HPDE6-E6E7 (cell line): ENCODE measurements around the gene C19orf33.

Experiments
- DNase-seq: peaks from one replicate; pipeline ENCODE4 v3.0.0; 2011; ENCODE audit warnings: missing footprints; ENCODE audit errors: extremely low spot score

C19orf33 gene

GRCh38 chr19:38280030-38280921 is 23.8 kb upstream of the C19orf33 start:
- DNase-seq: no peak

- no peak for DNase-seq
These were observed 22.1 kb upstream of the C19orf33 start for GRCh38 chr19:38281811-38282566.

DNA sequence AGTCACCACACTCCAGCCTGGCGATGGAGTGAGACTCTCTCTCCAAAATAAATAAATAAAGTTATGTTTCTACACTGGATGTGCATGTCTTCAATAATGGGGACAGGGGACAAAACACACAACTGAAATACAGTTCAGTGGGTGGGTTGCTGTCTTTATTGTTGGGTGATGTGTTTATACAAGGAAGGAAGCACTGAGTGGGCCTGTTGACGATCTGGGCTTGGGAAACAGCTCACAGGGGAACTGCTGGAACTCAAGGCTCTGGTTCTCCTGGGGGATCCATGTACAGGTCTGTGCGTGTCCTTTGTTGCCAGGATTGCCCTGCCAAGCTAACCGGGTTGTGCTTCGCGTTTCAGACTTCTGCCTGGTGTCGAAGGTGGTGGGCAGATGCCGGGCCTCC is 20.8 kb upstream of the C19orf33 start:
- DNase-seq: no peak

- DNase-seq: no peak
These were observed 19.6 kb upstream of the C19orf33 start for GRCh38 chr19:38284422-38284821.

DNA sequence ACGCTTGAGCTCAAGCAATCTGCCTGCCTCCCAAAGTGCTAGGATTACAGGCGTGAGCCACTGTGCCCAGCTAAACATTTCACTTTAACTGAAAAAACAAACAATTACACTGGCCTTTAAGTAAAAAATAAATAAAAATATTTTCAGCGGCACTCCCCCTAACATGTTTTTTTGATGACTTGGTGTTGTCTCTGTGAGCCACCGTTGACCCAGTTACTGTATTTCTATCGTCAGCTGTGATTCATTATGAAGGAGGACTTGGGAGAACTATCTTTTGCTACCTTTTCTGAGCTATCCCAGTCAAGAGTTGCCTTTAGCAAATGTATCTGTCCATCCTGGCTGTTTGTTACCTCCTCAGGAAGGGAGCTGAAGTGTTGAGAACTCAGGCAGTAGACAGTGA is 18.5 kb upstream of the C19orf33 start:
- DNase-seq: no peak

GRCh38 chr19:38287604-38288003 is 16.4 kb upstream of the C19orf33 start:
- no peak for DNase-seq

- no peak for DNase-seq
These were observed 15.8 kb upstream of the C19orf33 start for GRCh38 chr19:38288123-38288855.

GRCh38 chr19:38289955-38290354 is 14.1 kb upstream of the C19orf33 start:
- DNase-seq: no peak

DNA sequence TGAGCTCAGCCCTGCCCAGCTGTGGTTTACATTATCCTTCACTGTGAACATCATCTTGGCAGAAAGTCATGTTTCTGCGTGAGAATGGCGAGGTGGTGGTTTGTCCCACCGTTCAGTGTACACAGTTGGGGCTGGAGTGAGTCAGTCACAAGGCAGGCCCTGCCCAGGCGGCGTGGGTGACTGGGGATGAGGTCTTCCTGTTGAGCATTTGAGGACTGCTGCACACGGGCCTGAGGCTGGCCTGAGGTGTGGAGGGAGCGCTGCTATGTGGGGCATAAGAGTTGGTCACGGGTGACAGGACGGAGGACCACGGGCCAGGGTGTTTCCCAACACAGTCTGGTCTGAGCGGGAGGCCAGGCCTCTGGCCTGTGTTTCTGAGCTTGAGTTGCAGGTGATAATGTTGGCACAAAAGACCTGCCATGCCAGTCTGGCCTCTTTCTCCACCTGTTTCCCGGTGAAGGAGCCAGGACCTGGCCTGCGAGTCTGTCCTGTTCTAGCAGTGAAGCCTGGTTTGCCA is 13.4 kb upstream of the C19orf33 start:
- peak; percentile 77 for DNase-seq

DNA sequence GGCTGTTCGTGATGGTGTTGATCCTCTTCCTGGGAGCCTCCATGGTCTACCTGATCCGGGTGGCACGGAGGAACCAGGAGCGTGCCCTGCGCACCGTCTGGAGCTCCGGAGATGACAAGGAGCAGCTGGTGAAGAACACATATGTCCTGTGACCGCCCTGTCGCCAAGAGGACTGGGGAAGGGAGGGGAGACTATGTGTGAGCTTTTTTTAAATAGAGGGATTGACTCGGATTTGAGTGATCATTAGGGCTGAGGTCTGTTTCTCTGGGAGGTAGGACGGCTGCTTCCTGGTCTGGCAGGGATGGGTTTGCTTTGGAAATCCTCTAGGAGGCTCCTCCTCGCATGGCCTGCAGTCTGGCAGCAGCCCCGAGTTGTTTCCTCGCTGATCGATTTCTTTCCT is 12.2 kb upstream of the C19orf33 start:
- no peak for DNase-seq

- DNase-seq: no peak
These were observed 10.8 kb upstream of the C19orf33 start for GRCh38 chr19:38293281-38293680.

DNA sequence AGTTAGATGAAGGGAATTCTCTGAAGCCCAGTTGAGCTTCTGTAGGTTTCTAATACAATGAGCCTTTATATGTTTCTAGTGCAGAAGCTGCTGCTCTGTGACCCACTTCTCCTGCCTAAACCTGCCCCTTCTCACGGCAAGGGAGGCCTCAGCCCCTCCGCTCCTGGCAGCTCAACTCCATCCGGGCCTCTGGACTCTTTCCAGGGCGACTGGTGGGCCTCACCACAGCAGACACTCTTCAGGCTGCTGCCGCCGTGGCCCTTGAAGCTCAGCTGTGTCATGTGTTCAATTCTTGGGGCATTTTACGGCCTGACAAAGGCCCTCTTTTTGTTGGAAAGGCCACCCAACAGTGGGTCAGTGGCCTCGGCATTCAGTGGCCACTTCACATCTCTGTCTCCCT is 10.0 kb upstream of the C19orf33 start:
- no peak for DNase-seq

- no peak for DNase-seq
These were observed 5.0 kb upstream of the C19orf33 start for GRCh38 chr19:38298821-38299680.

DNA sequence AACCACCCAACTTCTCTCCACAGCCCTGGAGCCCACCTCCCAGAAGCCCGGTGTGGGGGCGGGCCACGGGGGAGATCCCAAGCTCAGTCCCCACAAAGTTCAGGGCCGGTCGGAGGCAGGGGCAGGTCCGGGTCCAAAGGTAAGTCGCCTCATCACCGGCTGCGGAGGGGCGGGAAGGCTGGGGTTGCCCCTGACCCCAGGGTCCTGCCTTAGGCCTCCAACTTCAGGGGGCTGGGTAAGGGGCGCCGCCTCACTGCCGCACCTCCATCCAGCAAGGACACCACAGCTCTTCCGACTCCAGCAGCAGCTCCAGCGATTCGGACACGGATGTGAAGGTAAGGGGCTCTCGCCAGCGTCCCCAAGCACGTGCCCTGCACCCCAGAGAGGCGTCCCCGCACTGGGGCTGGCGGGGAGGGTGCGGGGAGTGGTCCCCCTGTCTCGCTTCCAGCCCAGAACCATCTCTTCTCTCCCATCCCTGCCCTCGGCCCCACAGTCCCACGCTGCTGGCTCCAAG is 358 bp downstream of the C19orf33 start:
- no peak for DNase-seq

DNA sequence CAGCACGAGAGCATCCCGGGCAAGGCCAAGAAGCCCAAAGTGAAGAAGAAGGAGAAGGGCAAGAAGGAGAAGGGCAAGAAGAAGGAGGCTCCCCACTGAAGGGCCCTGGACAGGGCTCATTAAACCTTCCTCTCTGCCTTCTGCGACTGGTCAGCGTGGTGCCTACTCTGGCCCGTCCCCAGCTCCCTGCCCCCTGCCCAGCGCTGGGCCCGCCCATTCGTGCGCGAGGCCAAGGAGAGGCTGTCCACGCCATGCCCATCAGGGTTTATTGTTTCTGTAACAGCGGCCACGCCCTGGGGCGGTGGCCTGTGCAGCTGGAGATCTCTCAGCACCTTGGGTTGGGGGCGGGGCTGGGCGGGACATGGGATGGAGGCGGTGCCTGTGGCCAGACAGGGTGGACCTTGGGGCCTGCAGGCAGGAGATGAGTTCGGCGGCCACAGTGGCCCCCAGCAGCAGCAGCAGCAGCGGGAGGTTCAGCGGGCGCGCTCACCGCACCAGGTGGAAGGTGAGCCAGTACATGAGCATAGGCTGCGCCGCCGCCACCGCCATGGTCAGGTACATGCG is 897 bp downstream of the C19orf33 start:
- DNase-seq: peak; percentile 83

- no peak for DNase-seq
These were observed 2.2 kb downstream of the C19orf33 start for GRCh38 chr19:38306236-38306635.

GRCh38 chr19:38307076-38307475 is 3.0 kb downstream of the C19orf33 start:
- DNase-seq: no peak

GRCh38 chr19:38307597-38307996 is 3.5 kb downstream of the C19orf33 start:
- DNase-seq: no peak

DNA sequence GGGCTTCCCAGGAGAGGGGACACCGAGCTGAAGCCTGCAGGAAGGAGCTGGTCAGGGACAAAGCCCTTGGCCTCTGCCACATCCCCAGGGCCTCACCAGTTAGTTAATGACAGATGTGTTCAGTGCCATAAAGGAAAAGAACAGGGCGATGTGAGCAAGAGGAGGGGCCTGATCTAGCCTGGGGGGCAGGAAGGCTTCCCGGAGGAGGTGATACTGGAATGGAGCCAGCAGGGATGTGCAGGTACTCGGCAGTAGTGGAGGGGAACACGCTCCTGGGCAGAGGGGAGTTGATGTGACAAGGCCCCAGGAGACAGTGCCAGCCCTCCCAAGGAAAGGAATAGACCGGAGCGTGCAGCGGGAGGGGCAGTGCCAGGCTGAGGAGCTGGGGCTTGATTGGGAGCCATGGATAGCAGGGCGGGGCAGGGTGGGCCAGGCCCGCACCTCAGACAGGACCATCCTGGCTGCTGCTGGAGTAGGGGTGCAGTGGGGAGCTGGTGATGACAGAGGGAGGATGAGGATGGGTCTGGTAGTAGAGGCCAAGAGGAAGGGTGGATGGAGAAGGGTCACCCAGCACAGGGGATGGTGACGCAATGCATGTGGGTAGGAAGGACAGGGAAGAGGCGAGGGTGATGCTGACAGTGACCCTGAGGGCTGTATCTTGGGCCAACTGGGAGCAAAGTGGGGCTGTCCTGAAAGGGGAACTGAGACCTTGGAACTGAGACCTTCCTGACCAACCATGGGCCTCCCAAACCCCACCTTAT is 4.1 kb downstream of the C19orf33 start:
- no peak for DNase-seq
